HG02759 (cell line): ENCODE measurements around the gene APOL3.
"Not testable (repeated sequence)": the region's sequence is repeated elsewhere in the genome, so short reads cannot be mapped to it uniquely, and the experiment has no call there.

Experiments used
- ATAC-seq: cut with Tn5 transposase; IDR thresholded peaks from one replicate; pipeline ENCODE4 v1.9.1; 2021; ENCODE audit warnings: mild to moderate bottlenecking, moderate library complexity; ENCODE audit not compliant: unreplicated experiment

APOL3 gene

DNA sequence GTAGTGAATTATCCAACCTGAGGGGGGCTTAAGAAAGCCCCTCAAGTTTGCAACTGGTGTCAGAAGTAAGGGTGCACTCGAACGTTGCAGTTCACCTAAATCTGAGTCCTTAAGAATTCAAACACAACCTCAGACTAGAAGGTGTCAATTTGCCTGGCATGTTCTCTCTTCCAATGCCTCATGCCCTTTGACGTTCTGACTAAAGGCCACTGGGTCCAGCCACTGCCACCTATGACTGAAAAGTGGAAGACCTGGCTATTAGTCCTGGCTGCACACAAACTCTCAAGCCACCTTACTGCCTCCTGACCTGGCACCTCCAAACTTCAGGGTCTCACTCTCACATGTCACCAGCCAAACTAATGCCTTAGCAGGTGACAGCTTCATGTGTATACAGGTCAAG, 33.0 kb upstream of the APOL3 start:
- ATAC-seq: no peak

DNA sequence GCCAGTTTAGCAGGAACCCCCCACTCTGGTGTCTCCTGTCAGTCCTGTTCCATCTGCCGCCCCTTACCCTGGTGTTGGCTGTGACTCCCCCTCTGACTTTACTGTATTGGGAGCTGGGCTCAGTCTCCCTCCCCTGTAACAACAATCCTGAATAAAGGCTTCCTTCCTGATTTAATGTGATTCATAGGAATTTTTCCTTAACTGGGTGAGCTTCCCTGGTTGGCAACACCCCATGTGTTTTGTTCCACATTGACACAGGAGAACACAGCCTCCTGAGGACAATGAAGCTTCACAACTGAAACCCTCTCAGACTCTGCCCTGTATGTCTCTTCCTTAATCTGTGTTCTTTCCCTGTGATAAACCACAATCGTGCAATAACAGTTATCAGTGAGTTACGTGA, 32.6 kb upstream of the APOL3 start:
- ATAC-seq: no peak

DNA sequence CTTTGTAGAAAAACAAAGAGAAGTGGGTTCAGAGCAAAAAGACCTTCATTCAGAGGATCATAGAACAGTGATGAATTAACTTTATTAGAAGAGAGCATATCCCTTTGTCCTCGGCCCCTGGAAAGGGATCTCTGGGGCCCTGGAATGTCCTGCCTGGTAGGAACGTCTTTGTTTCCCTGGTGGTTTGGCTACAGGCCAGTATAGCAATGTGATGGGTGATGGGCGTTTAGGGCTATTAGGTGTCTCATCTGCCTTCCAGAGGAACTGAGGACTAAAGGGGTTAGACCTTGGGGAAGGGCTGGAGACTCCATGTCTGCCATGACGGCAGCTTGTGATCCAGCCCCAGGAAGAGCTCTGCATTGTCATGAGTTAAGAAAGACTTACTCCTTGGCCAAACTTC, 32.0 kb upstream of the APOL3 start:
- ATAC-seq: no peak

DNA sequence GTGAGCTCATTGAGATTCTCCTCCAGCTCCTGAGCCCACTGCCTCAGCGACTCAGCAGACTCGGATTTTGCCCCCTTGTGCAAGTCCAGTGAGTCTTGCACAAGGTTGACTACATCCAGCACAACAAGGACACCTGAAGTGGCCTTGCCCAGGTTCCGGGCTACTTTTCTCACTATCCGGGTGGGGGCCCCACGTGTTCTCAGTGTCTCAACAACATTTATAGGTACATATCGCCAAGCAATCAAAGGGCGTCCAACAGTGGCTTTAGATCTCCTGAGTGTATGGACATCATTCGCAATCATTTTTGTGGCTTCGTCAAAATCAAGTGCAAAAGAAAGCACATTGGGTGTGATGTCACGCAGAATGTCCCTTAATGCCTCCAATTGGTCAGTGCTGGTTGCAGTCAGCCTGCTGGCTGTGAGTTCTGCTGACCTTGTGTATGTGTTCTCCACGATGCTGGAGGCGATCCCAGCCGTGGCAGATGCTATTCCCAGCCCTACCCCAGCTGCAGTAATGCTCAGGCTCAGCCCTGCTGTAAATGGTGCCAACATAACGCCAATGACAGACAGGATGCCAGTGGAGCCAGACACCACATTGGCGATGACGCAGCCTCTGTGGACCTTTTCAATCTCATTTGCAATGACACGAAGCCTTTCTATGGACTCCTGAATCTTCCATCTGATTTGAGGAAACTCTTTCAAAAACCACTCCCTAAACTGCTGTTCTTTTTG, 30.7 kb upstream of the APOL3 start:
- no peak for ATAC-seq

DNA sequence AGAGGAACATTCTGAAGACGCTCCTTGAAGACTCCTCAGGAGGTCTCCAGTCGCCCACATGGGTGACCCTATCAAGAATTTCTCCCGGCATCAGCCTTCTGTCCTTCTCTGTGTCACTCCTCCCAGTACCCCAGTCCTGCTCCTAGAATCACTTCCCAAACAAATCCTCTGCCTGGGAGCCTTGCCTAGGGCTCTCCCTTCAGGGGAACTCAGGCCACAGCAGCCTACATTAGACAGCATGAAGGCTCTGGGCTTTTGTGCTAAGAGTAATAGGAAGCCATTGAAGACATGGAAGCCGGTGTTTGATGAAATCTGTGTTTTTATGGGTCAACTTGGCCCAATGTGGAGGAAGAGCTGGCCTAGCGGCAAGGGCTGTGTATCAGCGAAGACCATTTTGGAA, 27.3 kb upstream of the APOL3 start:
- not testable (repeated sequence) for ATAC-seq

DNA sequence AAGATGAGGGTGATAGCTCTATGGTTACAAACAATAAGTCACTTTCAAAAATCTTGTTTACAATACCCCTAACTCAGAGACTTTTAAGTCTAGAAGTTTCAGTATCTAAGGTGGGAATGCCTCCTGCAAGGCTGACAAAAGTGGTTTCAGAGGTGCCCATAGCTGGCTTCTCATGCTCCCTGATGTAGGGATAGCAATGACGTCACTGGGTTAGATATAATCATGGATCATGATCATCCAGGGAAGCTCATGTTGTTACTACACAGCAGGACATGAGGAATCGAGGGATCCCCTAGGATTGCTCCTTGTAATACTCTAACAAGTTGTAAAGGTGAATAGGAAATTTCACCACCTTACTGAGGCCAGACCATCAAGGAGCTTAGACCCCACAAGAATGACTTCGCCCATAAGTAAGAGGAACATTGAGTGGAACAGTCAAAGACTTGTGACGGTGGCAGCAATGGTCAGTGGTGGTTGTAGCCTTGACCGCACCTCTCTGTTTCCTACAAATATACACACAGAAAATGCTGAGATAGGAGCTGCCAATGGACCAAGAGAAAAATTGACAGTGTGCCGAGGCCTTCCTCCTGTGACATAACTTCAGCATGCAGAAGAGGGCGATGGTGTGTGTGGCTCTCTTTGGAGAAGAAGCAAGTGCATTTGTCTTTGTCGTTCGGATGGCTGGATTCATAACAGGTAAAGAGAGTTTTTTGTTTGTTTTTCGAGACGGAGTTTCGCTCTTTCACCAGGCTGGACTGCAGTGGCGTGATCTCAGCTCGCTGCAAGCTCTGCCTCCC, 25.5 kb upstream of the APOL3 start:
- no peak for ATAC-seq

DNA sequence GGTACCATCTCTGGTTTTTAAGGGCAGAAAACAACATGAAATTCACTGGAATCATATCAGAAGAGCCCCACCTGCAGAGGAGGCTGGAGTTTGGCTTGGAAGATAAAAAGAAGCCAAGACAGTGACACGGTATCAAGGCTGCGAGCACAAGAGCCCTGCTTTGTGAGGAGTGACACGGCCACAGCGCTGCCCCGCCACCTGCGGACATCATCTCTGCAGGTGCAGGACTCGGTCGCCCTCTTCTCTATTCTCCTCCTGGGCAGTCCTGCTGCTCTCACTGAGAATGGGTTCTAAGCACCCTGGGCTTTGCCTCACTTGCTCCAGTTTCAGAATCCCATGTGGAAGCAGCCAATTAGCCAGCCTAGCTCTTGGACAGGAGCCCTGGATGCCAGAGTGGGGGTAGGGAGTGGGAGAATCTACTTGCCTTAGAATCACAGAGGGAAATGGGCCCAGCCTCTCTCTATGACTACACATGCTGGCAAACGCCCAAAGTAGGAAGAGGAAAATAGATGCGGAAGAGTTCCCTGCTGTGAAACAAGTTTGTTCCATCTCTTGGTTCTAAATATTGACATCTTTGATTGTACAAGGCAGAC, 24.0 kb upstream of the APOL3 start:
- ATAC-seq: no peak

DNA sequence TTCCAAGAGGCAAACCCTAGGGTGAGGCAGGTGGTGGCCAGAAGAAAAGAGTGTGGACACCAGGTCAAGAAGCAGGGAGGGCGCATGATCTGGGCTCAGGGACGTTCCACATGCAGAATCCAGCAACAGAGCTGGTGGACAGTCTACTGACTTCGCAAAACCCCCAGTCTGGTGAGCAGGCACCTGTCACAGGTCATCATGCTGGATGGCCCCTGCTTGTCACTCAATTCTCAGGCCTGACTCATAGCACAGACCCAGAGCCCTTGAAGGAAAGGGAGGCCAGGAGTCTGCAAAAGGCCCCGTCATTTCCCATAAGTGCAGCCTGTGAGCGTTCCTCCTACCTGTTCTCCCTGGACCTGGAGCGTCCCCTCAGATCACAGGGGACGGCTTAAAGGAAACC, 22.9 kb upstream of the APOL3 start:
- no peak for ATAC-seq

DNA sequence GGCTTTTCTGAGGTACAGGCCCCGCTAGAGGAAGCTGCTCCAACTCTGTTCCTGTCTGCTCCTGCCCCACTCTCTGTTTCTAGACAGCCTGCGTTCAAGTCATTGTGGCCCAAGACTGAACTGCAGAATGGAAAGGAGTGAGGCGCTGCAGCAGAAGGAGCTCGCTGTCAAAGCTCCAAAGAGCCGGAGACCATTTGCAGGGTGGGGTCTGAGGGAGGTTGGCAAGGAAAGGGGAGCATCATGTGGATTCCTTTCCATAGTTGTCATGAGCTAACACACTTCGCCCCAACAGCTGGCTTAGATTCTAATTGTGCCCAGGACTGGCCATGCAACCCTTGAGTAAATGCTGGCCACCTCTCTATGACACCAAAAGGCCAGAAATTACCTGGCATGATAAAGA, 22.3 kb upstream of the APOL3 start:
- ATAC-seq: no peak

DNA sequence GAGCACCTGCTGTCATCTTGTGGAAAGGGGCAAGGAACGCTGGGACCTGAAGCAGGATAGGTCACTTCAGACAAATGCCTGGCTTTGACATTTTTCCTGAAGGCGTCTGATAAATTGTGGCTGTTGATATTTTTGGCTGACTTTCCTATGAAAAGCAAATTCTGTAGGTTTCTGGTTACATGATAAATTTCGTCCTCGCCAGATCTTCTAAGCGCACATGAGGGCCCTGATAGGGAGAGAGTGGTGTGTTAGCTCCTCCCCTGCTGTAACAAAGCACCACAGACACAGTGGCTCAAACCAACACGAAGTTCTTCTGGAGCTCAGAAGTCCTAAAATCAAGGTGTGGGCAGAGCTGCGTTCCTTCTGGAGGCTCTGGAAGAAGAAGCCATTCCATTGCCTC, 21.5 kb upstream of the APOL3 start:
- no peak for ATAC-seq

DNA sequence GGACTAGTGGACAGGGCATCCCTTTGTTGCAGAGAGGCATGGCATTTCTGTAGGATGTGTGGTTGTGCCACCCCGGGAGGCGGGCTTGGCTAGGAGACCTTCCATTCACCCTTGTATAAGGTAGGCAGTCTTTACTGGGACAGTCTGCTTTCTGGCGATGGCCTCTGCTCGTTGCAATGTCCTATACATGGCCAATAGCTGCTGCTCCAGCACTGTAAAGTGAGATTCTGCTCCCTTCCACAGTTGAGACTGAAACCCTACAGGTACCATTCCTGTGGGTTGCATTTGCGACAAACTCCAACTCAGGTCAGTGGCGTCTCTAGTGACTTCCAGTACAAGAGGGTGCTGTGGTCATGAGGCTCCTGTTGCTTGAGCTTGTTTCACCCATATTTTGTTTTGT, 20.4 kb upstream of the APOL3 start:
- no peak for ATAC-seq

DNA sequence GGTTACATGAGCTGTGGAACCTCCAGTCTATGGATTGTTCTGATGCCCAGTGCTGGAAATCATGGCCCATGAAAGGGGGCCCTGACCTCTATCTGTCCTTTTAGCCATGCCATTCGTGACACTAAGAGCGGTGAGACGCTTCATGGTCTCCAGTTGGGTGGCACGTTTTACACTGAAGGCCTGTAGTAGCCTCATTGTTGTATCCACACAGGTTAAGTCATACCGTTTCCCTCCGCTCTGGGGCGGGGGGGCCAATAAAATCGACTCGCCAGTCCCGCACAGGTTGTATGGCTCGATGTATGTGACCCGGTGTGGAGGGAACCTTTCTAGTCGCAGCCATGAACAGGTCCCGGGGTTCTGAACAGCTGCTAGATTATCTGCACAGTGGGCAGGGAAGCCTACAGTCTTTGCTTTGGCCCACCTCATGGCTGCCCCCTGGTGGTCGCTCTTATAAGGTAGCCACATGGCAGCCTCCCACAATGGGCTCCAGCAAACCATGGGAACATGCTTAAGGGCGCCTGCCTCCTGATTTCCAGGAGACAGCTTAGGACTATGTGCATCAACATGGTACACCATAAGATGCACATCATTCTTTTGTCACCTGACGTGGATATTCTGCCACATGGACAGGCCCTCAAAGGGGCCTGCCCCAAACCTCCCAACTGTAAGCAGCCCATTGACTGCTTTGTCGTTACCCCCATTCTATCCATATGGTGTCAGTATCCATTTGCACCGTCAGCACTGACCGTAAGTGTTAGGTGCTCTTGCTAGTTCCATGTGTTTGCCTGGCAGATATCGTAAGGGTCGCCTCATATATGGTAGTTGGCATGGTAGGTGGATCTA, 19.7 kb upstream of the APOL3 start:
- no peak for ATAC-seq

DNA sequence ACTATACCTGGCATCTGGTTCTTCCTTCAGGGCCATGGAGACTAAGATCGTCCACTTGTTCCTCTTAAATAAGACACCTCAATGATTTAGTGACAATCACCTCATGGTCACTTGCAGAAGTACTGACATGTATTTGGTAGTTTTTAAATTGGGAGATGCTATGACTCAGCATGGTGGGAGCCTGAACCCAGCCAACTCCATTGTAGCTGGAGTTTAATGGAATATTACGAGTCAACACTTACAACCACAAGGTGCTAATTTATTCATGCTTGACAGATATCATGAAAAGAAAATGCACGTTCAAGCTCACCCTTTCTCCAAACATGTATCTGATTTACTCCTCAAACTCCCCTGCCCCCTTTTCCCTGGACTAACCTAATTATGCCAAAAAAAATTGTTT, 16.6 kb upstream of the APOL3 start:
- ATAC-seq: no peak

DNA sequence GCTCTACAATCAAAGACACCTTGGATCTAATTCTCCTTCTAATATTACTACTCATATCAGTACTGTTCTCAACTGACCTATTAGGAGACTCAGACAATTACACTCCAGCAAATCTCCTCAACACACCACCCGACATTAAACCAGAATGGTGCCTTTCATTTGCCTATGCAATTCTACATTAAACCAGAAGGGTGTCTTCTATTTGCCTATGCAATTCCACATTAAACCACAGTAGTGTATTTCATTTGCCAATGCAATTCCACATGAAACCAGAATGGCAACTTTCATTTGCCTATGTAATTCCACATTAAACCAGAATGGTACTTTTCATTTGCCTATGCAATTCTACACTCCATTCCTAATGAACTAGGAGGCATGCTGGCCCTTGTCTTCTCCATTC, 15.3 kb upstream of the APOL3 start:
- ATAC-seq: no peak

DNA sequence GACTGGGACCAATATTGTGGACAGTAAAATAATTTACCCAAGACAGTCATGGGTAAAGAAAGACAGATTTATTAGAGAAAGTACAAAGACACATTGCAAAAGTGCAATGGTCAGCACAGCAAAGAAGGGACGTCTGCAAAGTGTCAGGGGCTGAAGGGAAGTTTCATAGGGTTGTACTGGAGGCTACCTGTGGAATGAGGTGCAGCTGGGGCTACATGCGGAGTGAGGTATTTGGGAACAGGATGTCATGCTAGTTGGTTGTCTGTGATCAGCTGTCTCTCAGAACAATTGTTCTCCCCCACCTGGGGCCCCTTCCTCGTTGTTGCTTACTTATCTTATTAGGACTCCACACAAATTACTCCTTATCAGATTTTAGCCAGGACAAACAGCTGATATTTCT, 11.4 kb upstream of the APOL3 start:
- no peak for ATAC-seq

DNA sequence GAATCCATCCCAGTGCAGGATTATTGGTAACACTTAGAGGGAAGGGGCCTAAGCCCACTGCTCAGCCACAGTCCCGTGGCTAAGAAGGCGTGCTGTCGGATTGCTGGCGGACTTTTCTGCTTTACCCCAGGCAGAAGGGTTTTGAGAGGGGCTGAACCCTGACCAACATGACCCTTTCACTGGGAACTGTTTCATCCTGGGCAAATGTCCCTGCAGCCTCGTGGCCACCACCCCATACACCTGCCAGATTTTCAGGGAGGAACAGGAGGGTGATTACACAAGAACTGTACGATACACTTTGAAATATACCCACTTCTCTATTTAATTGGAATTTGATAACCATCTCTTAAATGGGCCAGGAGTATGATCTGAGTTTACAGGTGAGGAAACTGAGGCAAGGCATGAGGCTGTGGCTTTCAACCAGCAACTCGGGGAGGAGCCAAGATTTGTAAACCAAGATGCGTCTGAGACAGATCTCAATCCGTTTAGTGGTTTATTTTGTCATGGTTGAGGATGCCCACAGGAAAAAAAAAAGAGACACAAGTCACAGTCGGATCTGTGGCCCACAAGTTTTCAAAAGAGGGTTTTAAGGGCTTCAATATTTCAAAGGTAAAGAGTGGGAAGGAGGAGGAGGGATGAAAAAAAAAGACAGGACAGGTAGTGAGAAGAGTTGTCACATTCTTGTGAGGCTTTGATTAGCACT, 6.1 kb upstream of the APOL3 start:
- no peak for ATAC-seq

DNA sequence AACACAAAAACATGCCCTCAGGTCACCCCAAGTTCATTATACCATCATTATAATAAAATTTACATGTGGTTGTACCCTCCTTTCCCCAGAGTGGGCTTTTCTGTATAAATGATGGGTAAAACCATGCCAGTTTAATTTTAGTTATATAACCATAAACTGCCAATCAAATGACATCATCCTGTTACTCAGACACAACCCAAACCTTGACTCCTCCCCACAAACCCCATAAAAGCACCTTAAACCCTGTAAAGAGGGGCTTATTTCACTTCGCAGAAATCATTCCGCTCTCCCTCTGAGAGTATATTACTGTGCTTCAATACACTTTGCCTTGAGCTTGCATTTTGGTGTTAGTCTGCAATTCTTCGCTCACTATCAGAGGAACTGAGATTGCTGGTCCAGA, 5.5 kb upstream of the APOL3 start:
- no peak for ATAC-seq

DNA sequence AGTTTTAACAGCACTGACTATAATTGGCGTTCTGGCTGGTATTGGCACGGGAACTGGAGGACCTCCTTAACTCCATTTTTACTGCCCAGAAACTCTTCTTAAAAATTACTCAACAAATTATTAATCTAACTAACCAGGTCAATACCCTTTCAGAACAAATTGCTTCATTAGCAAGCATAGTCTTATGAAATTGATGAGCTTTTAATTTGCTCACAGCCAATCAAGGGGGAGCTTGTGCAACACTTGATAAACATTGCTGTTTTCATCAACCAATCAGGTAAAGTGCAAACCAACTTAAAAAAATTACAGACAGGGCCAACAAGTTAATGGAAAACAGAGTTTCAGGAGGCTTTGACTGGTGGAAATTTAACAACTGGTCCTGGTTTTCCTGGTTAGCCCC, 4.6 kb upstream of the APOL3 start:
- ATAC-seq: no peak

DNA sequence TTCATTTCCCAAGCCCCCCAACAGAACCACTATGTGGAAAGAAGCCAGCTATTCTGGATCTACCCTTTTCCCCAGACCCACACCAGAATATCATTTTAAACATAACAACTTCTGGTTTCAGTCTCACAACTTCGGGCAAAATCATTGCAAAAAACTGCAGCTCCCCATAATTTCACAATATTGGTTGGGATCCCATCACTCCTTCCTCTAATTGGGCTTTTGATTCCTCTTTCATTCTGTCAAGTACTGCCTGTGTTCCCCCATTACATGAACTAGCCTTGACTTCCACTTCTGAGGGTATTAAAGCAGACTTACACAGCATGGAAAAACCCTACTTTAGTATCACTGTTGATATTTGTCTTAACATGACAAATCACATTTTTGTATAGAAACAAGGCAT, 4.1 kb upstream of the APOL3 start:
- ATAC-seq: no peak

DNA sequence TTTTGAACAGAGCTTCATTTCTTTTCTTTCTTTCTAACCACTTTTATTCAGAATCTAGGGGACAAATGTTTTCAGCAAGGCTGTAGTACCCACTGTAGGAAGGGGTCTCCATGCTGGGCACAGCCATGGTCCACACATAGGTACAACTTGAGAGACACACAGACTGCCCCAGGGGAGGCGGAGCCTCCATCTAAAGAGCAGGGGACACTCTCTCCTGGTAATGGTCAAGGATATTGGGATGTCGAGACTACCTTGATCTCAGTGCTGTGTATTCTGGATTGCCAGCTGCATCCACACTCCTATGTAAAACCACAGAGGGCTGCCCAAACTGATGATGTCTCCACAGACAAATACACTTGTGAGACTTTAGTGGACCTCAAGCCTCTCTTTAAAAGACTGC, 2.9 kb upstream of the APOL3 start:
- ATAC-seq: no peak
